ENCODE measurements around the gene PRPF40B. TPM values are rescaled to one million over a fixed set of nuclear protein-coding genes. Genes with fewer than 3 reads are reported as not detected.
A peak's percentile ranks its signal among the peaks of the same experiment; 100 is the strongest.

Gene PRPF40B
- total RNA-seq, 2 donors from 2014 or later = 21.9 to 31.4 TPM

DNA sequence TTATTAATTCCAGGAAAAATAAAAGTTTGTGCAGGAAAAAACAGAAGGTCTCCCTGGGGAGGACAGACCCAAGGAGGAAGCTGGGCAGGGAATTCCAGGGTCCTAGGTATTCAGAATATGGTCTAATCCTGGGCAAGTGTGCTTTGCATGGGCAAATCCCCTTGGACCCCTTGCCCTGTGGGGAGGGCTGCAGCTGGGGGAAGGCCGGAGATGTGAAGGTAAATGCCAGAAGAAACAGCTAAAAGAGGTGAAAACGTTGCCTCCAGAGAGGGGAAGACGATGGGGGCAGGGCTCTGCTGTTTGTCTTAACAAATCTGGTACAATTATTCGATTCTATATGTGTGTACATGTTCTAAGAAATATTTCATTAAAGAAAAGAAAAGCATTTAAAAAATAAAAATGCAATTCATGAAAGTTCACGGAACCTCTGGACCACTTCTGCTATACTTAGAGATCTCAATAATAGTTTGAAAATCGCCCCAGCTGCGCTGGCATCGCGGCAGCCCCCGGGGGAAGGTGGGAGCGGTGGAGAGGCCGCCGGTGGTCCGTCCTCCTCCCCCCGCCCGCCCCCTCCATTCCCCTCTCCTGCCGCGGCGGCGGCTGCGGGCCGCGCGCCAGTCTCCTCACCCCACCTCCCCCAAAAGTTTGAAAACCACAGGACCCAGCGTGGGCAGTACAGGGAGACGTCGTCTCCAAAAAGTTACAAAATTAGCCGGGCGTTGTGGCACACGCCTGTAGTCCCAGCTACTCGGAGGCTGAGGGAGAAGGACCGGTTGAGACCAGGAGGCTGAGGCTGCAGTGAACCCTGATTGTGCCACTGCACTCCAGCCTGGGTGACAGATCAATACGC lies 1.5 kb upstream of the PRPF40B start:
- no peaks in the 10 kb centered on the region for H3K27me3 ChIP-seq (replicated peaks; ENCODE audit: insufficient read depth)
- DNase-seq (ENCODE audit: low spot score) (no peak), ATAC-seq (ENCODE audit: insufficient number of reproducible peaks, low FRiP score, low read depth) (no peak)
- TF ChIP-seq, protein P1, sequence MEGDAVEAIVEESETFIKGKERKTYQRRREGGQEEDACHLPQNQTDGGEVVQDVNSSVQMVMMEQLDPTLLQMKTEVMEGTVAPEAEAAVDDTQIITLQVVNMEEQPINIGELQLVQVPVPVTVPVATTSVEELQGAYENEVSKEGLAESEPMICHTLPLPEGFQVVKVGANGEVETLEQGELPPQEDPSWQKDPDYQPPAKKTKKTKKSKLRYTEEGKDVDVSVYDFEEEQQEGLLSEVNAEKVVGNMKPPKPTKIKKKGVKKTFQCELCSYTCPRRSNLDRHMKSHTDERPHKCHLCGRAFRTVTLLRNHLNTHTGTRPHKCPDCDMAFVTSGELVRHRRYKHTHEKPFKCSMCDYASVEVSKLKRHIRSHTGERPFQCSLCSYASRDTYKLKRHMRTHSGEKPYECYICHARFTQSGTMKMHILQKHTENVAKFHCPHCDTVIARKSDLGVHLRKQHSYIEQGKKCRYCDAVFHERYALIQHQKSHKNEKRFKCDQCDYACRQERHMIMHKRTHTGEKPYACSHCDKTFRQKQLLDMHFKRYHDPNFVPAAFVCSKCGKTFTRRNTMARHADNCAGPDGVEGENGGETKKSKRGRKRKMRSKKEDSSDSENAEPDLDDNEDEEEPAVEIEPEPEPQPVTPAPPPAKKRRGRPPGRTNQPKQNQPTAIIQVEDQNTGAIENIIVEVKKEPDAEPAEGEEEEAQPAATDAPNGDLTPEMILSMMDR (IDR thresholded peaks at IDR 0.05) = no peak
- H3K4me1 ChIP-seq (ENCODE audit: control insufficient read depth in 1 of 2, low read depth in 2 of 2) = peaks cover 15 to 27% of the 10 kb centered on the region in 2 donors
- H3K36me3 ChIP-seq = no peaks in the 10 kb centered on the region
- H3K9me3 ChIP-seq = no peaks in the 10 kb centered on the region
- peak overlapping the region; percentile 74 to 81 for H3K27ac ChIP-seq
- H3K4me3 ChIP-seq = peak overlapping the region; percentile 86

DNA sequence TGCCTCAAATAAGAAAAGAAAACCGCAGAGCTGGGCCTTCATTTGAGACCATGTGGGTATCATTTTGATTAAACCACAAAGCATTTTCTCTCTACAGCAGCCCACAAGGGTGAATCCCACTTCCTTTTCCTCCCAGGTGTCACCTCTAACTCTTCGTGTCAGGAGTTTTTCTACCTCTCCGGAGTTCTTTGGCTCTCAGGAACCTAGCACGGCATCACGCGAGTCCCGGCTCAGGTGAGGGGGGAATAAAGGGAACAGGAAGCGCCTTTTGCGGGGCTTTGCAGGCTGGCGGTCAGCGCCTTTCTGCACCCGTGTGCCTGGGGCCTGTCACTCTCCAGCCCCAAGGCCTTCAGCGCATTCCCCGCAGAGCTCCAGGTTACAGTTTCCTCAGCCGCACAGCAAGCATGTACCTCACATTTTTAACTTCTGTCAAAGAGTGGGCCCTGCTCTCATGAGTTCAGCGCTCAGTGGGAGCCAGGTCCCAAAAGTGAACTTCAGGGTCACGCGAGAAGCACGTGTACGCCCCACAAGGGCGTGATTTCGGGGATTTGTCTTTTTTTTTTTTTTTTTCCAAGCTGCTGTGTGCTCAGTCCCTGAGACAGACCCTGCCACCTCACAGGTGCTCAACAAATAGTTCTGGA lies 740 bp upstream of the PRPF40B start:
- Histone ChIP-seq H3K4me3 (peak overlapping the region; percentile 86), H3K36me3 (no peaks in the 10 kb centered on the region), H3K27me3 (replicated peaks; ENCODE audit: insufficient read depth) (no peaks in the 10 kb centered on the region), H3K4me1 (ENCODE audit: control insufficient read depth in 1 of 2, low read depth in 2 of 2) (peaks cover 15 to 27% of the 10 kb centered on the region in 2 donors), H3K9me3 (no peaks in the 10 kb centered on the region), H3K27ac (peak overlapping the region; percentile 74 to 81)
- peak; percentile 17 for ATAC-seq (ENCODE audit: insufficient number of reproducible peaks, low FRiP score, low read depth)
- no peak for DNase-seq (ENCODE audit: low spot score)
- TF ChIP-seq, protein P1 (IDR thresholded peaks at IDR 0.05) = no peak

DNA sequence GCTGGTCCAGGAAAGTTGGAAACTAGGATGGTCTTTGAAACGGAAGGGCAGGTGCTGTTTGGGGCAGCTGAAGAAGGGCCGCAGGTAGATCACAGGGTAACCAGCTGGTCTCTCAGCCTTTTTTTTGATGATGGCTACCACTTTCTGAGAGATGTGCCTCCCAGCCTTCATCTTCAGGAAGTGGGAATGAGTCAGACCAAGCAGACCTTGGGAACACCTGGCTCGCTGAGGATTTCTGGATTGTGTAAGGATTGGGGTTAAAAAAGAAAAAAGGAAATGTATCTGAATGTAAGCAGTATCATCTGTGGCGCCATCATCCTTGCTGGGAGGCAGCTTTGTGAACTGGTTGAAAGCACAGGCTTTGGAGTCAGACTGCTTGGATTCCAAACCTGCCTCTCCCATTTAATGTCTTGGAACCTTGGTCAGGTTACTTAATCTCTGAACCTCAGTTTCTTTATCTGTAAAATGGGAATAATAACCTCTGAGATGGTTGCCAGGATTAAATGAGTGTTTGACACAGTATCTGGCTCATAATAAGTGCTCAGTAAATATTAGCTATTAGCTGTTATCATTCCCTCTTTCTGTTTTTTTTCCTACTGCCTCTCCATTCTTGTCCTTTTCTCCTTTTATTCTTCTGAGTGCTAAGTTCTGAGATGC lies 1.7 kb downstream of the PRPF40B start:
- DNase-seq (ENCODE audit: low spot score) (no peak), ATAC-seq (ENCODE audit: insufficient number of reproducible peaks, low FRiP score, low read depth) (no peak)
- Histone ChIP-seq H3K27ac (peak overlapping the region in 1 of 2 donors; percentile 68), H3K9me3 (no peaks in the 10 kb centered on the region), H3K36me3 (no peaks in the 10 kb centered on the region), H3K27me3 (replicated peaks; ENCODE audit: insufficient read depth) (no peaks in the 10 kb centered on the region), H3K4me1 (ENCODE audit: control insufficient read depth in 1 of 2, low read depth in 2 of 2) (peaks cover 15 to 27% of the 10 kb centered on the region in 2 donors), H3K4me3 (no peak overlapping the region)
- TF ChIP-seq, protein P1 (IDR thresholded peaks at IDR 0.05) = no peak

DNA sequence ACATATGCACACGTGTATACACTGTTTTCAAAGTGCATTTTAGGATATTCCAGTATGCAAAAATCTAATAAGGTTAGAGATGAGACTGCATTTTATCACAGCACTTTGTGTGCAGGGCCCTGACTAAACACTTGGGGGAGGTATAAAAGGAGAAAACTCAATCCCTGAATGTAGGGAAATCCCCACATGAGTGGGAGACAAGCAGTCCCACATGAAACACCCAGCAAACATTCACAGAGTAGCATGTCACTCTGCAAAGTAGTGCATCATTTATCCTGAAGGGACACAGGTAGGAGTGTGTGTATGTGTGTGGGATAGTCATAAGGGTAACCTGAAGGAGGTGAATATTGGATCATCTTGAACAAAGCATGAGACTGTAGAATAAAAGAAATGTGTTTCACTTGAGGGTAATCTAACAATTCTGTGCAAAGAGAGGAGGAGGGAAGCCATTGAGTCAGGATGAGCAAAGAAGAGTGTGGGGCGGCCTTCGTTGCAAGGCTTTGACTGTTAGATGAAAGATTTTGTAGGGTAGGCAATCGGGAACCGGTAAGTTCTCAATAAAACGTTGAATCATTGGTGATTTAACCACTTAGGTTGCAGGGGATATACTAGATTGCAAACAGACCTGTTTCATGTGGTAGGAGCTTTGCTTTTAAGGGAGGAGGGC lies 2.9 kb downstream of the PRPF40B start:
- H3K9me3 ChIP-seq = no peaks in the 10 kb centered on the region
- no peaks in the 10 kb centered on the region for H3K36me3 ChIP-seq
- ATAC-seq (ENCODE audit: insufficient number of reproducible peaks, low FRiP score, low read depth) = no peak
- H3K27ac ChIP-seq = no peak overlapping the region
- H3K27me3 ChIP-seq (replicated peaks; ENCODE audit: insufficient read depth) = no peaks in the 10 kb centered on the region
- peaks cover 15 to 24% of the 10 kb centered on the region in 2 donors for H3K4me1 ChIP-seq (ENCODE audit: control insufficient read depth in 1 of 2, low read depth in 2 of 2)
- DNase-seq (ENCODE audit: low spot score) = no peak
- TF ChIP-seq, protein P1 (IDR thresholded peaks at IDR 0.05) = no peak
- H3K4me3 ChIP-seq = no peak overlapping the region
